ENCODE results near the gene DLG3.
"Not testable (repeated sequence)": the region's sequence is repeated elsewhere in the genome, so short reads cannot be mapped to it uniquely, and the experiment has no call there.

Gene DLG3

GRCh38 chrX:70500826-70501225 is 56.2 kb downstream of the DLG3 start:
- no peak overlapping the region for H3K4me3 ChIP-seq (ENCODE audit: low read depth, low read length)
- DNase-seq (ENCODE audit: low read depth) = no peak

DNA sequence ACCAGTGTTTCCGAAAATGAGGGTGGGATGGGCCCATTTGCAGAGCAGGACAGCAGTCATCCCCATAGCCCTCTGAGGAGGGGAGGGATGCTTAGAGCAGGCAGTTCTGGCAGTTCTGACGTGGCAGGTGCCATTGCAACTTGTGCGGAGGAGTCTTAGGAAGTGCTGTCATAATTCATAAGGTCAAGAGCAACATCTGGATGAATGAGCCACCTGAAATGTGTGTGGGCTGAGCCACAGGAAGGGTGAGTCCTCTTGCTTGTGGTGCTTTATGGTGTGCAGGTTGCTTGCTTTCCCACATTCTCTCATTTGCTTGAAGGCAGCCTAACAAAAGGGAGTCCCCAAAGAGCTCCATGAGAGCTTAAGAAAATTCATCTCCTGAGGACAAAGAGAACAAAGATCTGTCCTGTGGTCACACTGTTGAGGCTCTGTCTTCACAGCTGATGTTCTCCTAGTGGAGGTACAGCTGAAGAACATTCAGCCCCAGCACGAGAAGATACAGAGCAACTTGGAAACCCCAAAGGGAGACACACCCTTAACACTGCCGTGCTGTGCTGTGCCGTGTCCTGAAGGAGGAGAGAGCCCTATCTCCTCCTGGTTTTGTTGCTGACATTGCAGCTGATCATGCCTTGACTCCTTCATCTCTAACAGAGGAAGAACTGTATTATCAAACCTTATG is 60.3 kb downstream of the DLG3 start:
- DNase-seq (ENCODE audit: low read depth) = no peak

GRCh38 chrX:70505451-70505841 is 60.8 kb downstream of the DLG3 start:
- no peak overlapping the region for H3K4me3 ChIP-seq (ENCODE audit: low read depth, low read length)
- DNase-seq (ENCODE audit: low read depth) = no peak

More for the DNA sequence above, 60.3 kb downstream of the DLG3 start:
- H3K4me3 ChIP-seq (ENCODE audit: low read depth, low read length) = no peak overlapping the region

DNA sequence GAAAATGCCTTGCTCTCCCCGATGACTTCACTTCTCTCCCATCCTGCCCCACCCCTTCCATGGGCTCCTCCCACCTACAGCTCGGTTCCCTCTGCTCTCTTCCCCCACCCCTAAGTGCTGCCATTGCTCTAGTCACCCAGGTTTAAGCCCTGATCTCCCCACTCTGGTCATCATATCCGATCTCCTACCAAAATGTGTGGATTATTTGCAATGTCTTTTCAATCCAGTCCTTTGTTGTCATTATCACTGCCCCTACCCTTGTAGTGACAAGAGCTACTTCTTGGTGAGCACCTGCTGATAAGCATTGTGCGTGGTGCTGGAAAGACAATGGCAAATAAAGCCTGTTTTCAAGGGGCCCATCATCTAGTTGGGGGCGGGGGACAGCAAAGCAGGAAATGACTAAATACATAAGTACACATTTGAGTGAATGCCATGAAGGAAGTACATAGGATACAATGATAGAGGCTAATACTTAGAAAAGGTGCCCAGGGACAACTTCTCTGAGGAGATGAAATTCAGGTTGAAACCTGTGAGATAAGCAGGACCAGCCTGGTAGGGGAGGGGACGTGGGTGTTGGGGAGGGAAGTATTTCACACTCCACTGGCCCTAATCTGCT is 63.8 kb downstream of the DLG3 start:
- no peak for DNase-seq (ENCODE audit: low read depth)
- H3K4me3 ChIP-seq (ENCODE audit: low read depth, low read length) = no peak overlapping the region

- no peak overlapping the region for H3K4me3 ChIP-seq (ENCODE audit: low read depth, low read length)
- DNase-seq (ENCODE audit: low read depth) = no peak
Observed at GRCh38 chrX:70509078-70509477, 64.4 kb downstream of the DLG3 start.

DNA sequence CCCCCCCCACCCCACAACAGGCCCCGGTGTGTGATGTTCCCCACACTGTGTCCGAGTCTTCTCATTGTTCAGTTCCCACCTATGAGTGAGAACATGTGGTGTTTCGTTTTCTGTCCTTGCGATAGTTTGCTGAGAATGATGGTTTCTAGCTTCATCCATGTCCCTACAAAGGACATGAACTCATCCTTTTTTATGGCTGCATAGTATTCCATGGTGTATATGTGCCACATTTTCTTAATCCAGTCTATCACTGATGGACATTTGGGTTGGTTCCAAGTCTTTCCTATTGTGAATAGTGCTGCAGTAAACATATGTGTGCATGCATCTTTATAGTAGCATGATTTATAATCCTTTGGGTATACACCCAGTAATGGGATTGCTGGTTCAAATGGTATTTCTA is 70.6 kb downstream of the DLG3 start:
- H3K4me3 ChIP-seq (ENCODE audit: low read depth, low read length) = not testable (repeated sequence)

GRCh38 chrX:70515692-70516091 is 71.1 kb downstream of the DLG3 start:
- DNase-seq (ENCODE audit: low read depth) = not testable (repeated sequence)

More for the DNA sequence above, 70.6 kb downstream of the DLG3 start:
- not testable (repeated sequence) for DNase-seq (ENCODE audit: low read depth)

GRCh38 chrX:70525733-70526132 is 81.1 kb downstream of the DLG3 start:
- H3K4me3 ChIP-seq (ENCODE audit: low read depth, low read length) = no peak overlapping the region
- DNase-seq (ENCODE audit: low read depth) = no peak

More at GRCh38 chrX:70515692-70516091, 71.1 kb downstream of the DLG3 start:
- not testable (repeated sequence) for H3K4me3 ChIP-seq (ENCODE audit: low read depth, low read length)

DNA sequence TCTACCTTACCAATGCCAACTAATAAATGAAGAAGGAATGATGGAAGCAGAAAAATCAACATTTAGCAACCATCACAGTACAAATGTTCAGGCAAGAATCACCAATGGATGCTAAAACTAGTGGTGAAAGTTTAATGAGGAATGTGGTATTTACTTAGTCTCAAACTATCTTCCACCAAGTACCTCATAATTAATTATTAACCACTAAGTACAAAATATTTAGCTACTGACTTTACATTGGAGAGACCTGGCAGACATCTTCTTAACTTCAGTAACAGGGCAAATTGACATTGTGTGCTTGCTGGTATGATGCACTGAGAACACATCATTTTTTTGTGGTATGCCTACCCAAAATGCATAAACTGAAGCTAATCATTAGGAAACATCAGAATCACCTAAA is 82.4 kb downstream of the DLG3 start:
- no peak for DNase-seq (ENCODE audit: low read depth)

GRCh38 chrX:70527610-70528345 is 83.1 kb downstream of the DLG3 start:
- no peak overlapping the region for H3K4me3 ChIP-seq (ENCODE audit: low read depth, low read length)
- DNase-seq (ENCODE audit: low read depth) = no peak

More for the DNA sequence above, 82.4 kb downstream of the DLG3 start:
- H3K4me3 ChIP-seq (ENCODE audit: low read depth, low read length) = no peak overlapping the region

GRCh38 chrX:70535198-70535597 is 90.6 kb downstream of the DLG3 start:
- no peak for DNase-seq (ENCODE audit: low read depth)

DNA sequence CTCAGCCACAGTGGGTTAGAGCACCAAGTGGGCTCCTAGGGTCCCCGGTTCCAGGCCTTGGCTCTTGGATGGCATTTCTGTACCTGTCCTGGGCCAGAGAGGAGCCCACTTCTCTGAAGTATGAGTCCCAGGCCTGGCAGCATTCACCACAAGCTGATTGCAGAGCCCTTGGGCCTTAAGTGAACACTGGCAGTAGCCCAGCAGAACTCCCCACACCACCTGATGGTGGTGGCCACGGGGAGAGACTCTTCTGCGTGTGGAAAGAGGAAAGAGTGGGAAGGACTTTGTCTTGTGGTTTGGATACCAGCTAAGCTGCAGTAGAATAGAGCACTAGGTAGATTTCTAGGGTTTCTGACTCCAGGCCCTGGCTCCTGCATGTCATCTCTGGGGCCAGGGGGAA is 104.8 kb downstream of the DLG3 start:
- DNase-seq (ENCODE audit: low read depth) = no peak
- no peak overlapping the region for H3K4me3 ChIP-seq (ENCODE audit: low read depth, low read length)

More at GRCh38 chrX:70535198-70535597, 90.6 kb downstream of the DLG3 start:
- no peak overlapping the region for H3K4me3 ChIP-seq (ENCODE audit: low read depth, low read length)

GRCh38 chrX:70552130-70552704 is 107.6 kb downstream of the DLG3 start:
- DNase-seq (ENCODE audit: low read depth) = no peak

GRCh38 chrX:70553516-70553915 is 108.9 kb downstream of the DLG3 start:
- DNase-seq (ENCODE audit: low read depth) = no peak
- H3K4me3 ChIP-seq (ENCODE audit: low read depth, low read length) = no peak overlapping the region

More at GRCh38 chrX:70552130-70552704, 107.6 kb downstream of the DLG3 start:
- H3K4me3 ChIP-seq (ENCODE audit: low read depth, low read length) = no peak overlapping the region

GRCh38 chrX:70554081-70554480 is 109.4 kb downstream of the DLG3 start:
- no peak overlapping the region for H3K4me3 ChIP-seq (ENCODE audit: low read depth, low read length)
- DNase-seq (ENCODE audit: low read depth) = no peak

DNA sequence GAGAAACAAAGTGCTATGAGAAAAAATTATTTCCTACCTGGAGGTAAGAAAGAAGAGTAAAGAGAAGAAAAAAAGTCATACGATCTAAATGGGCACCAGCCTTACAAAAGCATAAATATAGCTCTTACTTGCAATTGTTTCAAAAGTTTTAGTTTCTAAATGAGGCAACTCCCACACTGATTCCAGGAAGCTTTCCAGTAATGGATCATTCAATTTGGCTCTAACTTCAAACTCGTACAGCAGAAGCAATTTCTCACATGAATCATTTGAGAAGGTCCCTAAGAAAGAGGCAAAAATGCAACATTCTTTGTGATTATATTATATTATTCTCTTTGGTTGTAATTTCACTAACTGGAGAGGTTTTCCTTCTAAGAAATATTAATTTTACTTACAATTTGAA is 109.9 kb downstream of the DLG3 start:
- no peak for DNase-seq (ENCODE audit: low read depth)
- H3K4me3 ChIP-seq (ENCODE audit: low read depth, low read length) = no peak overlapping the region

DNA sequence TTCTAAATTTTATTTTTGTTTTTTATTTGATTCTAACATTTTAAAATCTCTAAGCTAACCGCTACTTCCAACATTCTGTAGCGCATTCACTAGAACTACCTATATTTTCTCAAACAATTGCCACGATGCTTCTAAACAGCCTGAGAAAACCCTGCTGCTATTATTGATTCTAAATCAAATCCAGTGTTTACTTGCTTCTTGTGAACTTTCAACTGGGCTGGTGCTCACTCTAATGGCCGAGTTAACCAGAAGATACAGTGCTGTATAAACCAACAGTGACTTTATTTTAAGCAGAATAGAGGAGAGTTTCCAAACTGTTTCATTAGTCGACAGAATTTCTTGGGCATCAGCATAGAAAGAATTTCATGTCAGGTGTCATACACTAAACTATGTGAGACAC is 110.3 kb downstream of the DLG3 start:
- DNase-seq (ENCODE audit: low read depth) = no peak
- H3K4me3 ChIP-seq (ENCODE audit: low read depth, low read length) = no peak overlapping the region
